D721Med (cell line): ENCODE results near the gene SLPI.

Experiments
- DNase-seq: peaks from one replicate; pipeline ENCODE4 v3.0.0; 2011; ENCODE audit warnings: low spot score; ENCODE audit not compliant: insufficient read length
- FAIRE-seq: peaks from 2 replicates; lab custom pipeline; 2011; peaks lifted over from hg19 to GRCh38; lab: Jason Lieb, UNC
- CTCF ChIP-seq: IDR thresholded peaks from 2 replicates; pipeline ENCODE4 v1.5.1; 2012; ENCODE audit warnings: mild to moderate bottlenecking, control low read depth; ENCODE audit not compliant: insufficient read depth; ENCODE audit errors: missing control alignments

SLPI gene

GRCh38 chr20:45275338-45275737 lies 21.0 kb upstream of the SLPI start:
- no peak for TF ChIP-seq CTCF
- DNase-seq, result no peak
- no peak for FAIRE-seq

GRCh38 chr20:45269754-45270270 lies 15.4 kb upstream of the SLPI start:
- no peak for FAIRE-seq
- TF ChIP-seq CTCF, result no peak
- DNase-seq, result no peak

- TF ChIP-seq CTCF, result no peak
- no peak for FAIRE-seq
- no peak for DNase-seq
These were observed 14.7 kb upstream of the SLPI start for GRCh38 chr20:45269056-45269455.

GRCh38 chr20:45268531-45268930 lies 14.2 kb upstream of the SLPI start:
- no peak for FAIRE-seq
- no peak for TF ChIP-seq CTCF
- DNase-seq, result no peak

GRCh38 chr20:45266977-45267376 lies 12.6 kb upstream of the SLPI start:
- DNase-seq (no peak), FAIRE-seq (no peak)
- no peak for TF ChIP-seq CTCF

- no peak for TF ChIP-seq CTCF
- no peak for FAIRE-seq
- no peak for DNase-seq
These were observed 9.3 kb upstream of the SLPI start for GRCh38 chr20:45263556-45264266.

GRCh38 chr20:45258664-45259063 lies 4.3 kb upstream of the SLPI start:
- no peak for FAIRE-seq
- no peak for TF ChIP-seq CTCF
- DNase-seq, result no peak
